ENCODE measurements around the gene GPATCH4.

Gene GPATCH4

DNA sequence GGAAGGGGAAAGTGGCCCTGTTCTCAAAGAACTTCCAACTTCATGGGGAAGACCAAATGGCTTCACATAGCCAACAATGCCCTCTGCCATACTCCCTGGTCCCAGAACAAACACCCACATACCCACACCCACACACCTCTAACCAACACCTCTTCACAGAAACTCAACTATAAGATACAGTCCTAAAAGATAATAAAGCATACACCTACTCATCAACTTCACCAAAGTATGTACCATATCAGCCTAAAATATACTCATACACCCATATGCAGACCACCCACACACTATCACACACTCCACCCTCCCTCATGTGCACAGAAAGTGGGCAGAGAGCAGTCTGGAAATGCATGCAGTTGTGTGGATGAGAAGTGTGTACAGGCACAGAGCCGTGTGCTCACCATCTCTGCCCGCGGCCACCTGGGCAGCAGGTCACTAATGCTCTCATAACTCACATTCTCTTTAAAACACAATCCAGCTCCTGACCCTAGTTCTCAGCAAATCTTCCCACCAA lies 56.6 kb downstream of the GPATCH4 start:
- no peak for DNase-seq
